ENCODE data around the gene KCNG3. TPM values are rescaled to one million over a fixed set of nuclear protein-coding genes. Genes with fewer than 3 reads are reported as not detected.

KCNG3 gene
- polyA plus RNA-seq, 3 donors, result not detected

GRCh38 chr2:42408009-42408408 lies 85.8 kb downstream of the KCNG3 start:
- H3K9me3 ChIP-seq (replicated peaks in 1 of 2; ENCODE audit: control insufficient read depth in 1 of 2, insufficient read depth in 1 of 2, low read length in 2 of 2), result peaks cover 0 to 23% of the 10 kb centered on the region in 2 donors
- no peak overlapping the region for H3K4me2 ChIP-seq (replicated peaks; ENCODE audit: extremely low read depth, low read length, poor library complexity, severe bottlenecking)
- TF ChIP-seq CTCF (IDR thresholded peaks at IDR 0.05), result no peak
- H3K79me2 ChIP-seq (ENCODE audit: insufficient read depth, low read length), result no peaks in the 10 kb centered on the region
- H3K36me3 ChIP-seq (replicated peaks in 1 of 2; ENCODE audit: control insufficient read depth in 1 of 2, insufficient read depth in 2 of 2, low read length in 2 of 2), result no peaks in the 10 kb centered on the region
- H3K4me3 ChIP-seq (replicated peaks in 1 of 3; ENCODE audit: low read depth in 2 of 3, low read length in 3 of 3), result no peak overlapping the region
- no peak overlapping the region for H3K27ac ChIP-seq (ENCODE audit: low read depth in 1 of 2, low read length in 2 of 2)
- intact Hi-C loops (cut with micrococcal nuclease), result no loop called here
- no peaks in the 10 kb centered on the region for H3K27me3 ChIP-seq (ENCODE audit: control insufficient read depth in 2 of 2, insufficient read depth in 2 of 2, low read length in 2 of 2)
- Mint-ChIP-seq H3K36me3 (no peaks in the 10 kb centered on the region), H3K27me3 (ENCODE audit: low read depth in 3 of 3) (peaks cover 5 to 7% (median 7%) of the 10 kb centered on the region in 3 donors), H3K27ac (no peak overlapping the region), H3K4me1 (no peaks in the 10 kb centered on the region), H3K4me3 (no peak overlapping the region), H3K9me3 (peaks cover 0 to 14% (median 11%) of the 10 kb centered on the region in 7 donors)
- H2AFZ ChIP-seq (ENCODE audit: insufficient read depth, low read depth, low read length, poor library complexity, severe bottlenecking), result no peak overlapping the region
- no peak for DNase-seq
- H3K4me1 ChIP-seq (ENCODE audit: control insufficient read depth in 1 of 2, insufficient read depth in 2 of 2, low read length in 2 of 2), result no peaks in the 10 kb centered on the region
- H3K9ac ChIP-seq (ENCODE audit: insufficient read depth, low read length, poor library complexity, severe bottlenecking), result no peak overlapping the region
- 94% methylated on average over 8 of the region's 8 CpGs for WGBS (ENCODE audit: insufficient coverage)
- H4K20me1 ChIP-seq (ENCODE audit: insufficient read depth, low read length), result no peaks in the 10 kb centered on the region

GRCh38 chr2:42407476-42407875 lies 86.3 kb downstream of the KCNG3 start:
- Histone ChIP-seq H3K79me2 (ENCODE audit: insufficient read depth, low read length) (no peaks in the 10 kb centered on the region), H3K4me2 (replicated peaks; ENCODE audit: extremely low read depth, low read length, poor library complexity, severe bottlenecking) (no peak overlapping the region), H4K20me1 (ENCODE audit: insufficient read depth, low read length) (no peaks in the 10 kb centered on the region), H3K27me3 (ENCODE audit: control insufficient read depth in 2 of 2, insufficient read depth in 2 of 2, low read length in 2 of 2) (no peaks in the 10 kb centered on the region), H2AFZ (ENCODE audit: insufficient read depth, low read depth, low read length, poor library complexity, severe bottlenecking) (no peak overlapping the region), H3K4me1 (ENCODE audit: control insufficient read depth in 1 of 2, insufficient read depth in 2 of 2, low read length in 2 of 2) (no peaks in the 10 kb centered on the region), H3K36me3 (replicated peaks in 1 of 2; ENCODE audit: control insufficient read depth in 1 of 2, insufficient read depth in 2 of 2, low read length in 2 of 2) (no peaks in the 10 kb centered on the region), H3K27ac (ENCODE audit: low read depth in 1 of 2, low read length in 2 of 2) (no peak overlapping the region), H3K9ac (ENCODE audit: insufficient read depth, low read length, poor library complexity, severe bottlenecking) (no peak overlapping the region), H3K4me3 (replicated peaks in 1 of 3; ENCODE audit: low read depth in 2 of 3, low read length in 3 of 3) (no peak overlapping the region), H3K9me3 (replicated peaks in 1 of 2; ENCODE audit: control insufficient read depth in 1 of 2, insufficient read depth in 1 of 2, low read length in 2 of 2) (peaks cover 0 to 23% of the 10 kb centered on the region in 2 donors)
- no peak for DNase-seq
- 92% methylated on average over 6 of the region's 6 CpGs for WGBS (ENCODE audit: insufficient coverage)
- H3K9me3 Mint-ChIP-seq, result peaks cover 0 to 12% (median 11%) of the 10 kb centered on the region in 7 donors
- H3K4me3 Mint-ChIP-seq, result no peak overlapping the region
- intact Hi-C loops (cut with micrococcal nuclease), result no loop called here
- TF ChIP-seq CTCF (IDR thresholded peaks at IDR 0.05), result no peak
- peaks cover 5 to 7% (median 7%) of the 10 kb centered on the region in 3 donors for H3K27me3 Mint-ChIP-seq (ENCODE audit: low read depth in 3 of 3)
- no peak overlapping the region for H3K27ac Mint-ChIP-seq
- no peaks in the 10 kb centered on the region for H3K36me3 Mint-ChIP-seq
- H3K4me1 Mint-ChIP-seq, result no peaks in the 10 kb centered on the region
